HPDE6-E6E7 (cell line): ENCODE measurements around the gene PTPRG.
"Not testable (repeated sequence)": the region's sequence is repeated elsewhere in the genome, so short reads cannot be mapped to it uniquely, and the experiment has no call there.

Experiments
- DNase-seq: peaks from one replicate; pipeline ENCODE4 v3.0.0; 2011; ENCODE audit warnings: missing footprints; ENCODE audit errors: extremely low spot score

Gene PTPRG

GRCh38 chr3:61561374-61562041 lies at the start of gene PTPRG:
TSS of gene PTPRG (plus strand) at chr3:61561571. CDS start at chr3:61562288, 717 bp downstream.
- peak; percentile 40 for DNase-seq

- no peak for DNase-seq
Observed at GRCh38 chr3:61518590-61518989, 42.8 kb upstream of the PTPRG start.

- DNase-seq, result no peak
Observed at GRCh38 chr3:61520966-61521628, 40.3 kb upstream of the PTPRG start.

GRCh38 chr3:61522060-61522459 lies 39.3 kb upstream of the PTPRG start:
- no peak for DNase-seq

- DNase-seq, result no peak
Observed at GRCh38 chr3:61522626-61523025, 38.7 kb upstream of the PTPRG start.

- no peak for DNase-seq
Observed at GRCh38 chr3:61524933-61525332, 36.4 kb upstream of the PTPRG start.

- no peak for DNase-seq
Observed at GRCh38 chr3:61526308-61526707, 35.1 kb upstream of the PTPRG start.

- no peak for DNase-seq
Observed at GRCh38 chr3:61527011-61527410, 34.4 kb upstream of the PTPRG start.

GRCh38 chr3:61530355-61530754 lies 31.0 kb upstream of the PTPRG start:
- peak; percentile 0 for DNase-seq

- no peak for DNase-seq
Observed at GRCh38 chr3:61531528-61531927, 29.8 kb upstream of the PTPRG start.

GRCh38 chr3:61532739-61533500 lies 28.5 kb upstream of the PTPRG start:
- no peak for DNase-seq

GRCh38 chr3:61535826-61536225 lies 25.5 kb upstream of the PTPRG start:
- DNase-seq, result no peak

GRCh38 chr3:61537366-61537765 lies 24.0 kb upstream of the PTPRG start:
- no peak for DNase-seq

GRCh38 chr3:61538486-61538885 lies 22.9 kb upstream of the PTPRG start:
- no peak for DNase-seq

- no peak for DNase-seq
Observed at GRCh38 chr3:61541694-61542093, 19.7 kb upstream of the PTPRG start.

- no peak for DNase-seq
Observed at GRCh38 chr3:61545716-61546115, 15.7 kb upstream of the PTPRG start.

- no peak for DNase-seq
Observed at GRCh38 chr3:61547625-61548024, 13.7 kb upstream of the PTPRG start.

GRCh38 chr3:61552704-61553103 lies 8.7 kb upstream of the PTPRG start:
- DNase-seq, result not testable (repeated sequence)

GRCh38 chr3:61559136-61559731 lies 2.1 kb upstream of the PTPRG start:
- DNase-seq, result no peak

- no peak for DNase-seq
Observed at GRCh38 chr3:61560517-61561373, 626 bp upstream of the PTPRG start.

- no peak for DNase-seq
Observed at GRCh38 chr3:61562042-61562720, 810 bp downstream of the PTPRG start.
